GM18520 (cell line): ENCODE results near the gene USH2A.

Experiments
- ATAC-seq: cut with Tn5 transposase; IDR thresholded peaks from one replicate; pipeline ENCODE4 v1.9.1; 2021; ENCODE audit not compliant: unreplicated experiment

The USH2A gene

DNA sequence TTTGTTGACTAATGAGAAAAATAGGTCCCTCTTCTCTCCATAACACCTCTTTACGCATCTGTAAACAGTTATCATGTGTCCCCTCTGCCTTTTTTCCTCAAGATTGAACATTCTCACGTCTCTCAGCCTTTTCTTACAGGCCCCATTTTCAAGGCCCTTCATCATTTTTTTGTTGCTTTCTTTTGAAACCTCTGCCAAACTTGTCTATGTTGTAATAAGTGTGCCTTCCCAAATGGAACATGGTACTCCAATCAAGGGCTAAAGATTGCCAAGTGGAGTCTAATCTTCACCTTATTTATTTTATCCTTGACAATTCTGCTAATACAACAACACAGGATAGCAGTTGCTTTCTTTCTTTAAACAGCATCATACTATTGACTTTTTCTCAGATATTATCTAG is 280.3 kb downstream of the USH2A start:
- no peak for ATAC-seq

DNA sequence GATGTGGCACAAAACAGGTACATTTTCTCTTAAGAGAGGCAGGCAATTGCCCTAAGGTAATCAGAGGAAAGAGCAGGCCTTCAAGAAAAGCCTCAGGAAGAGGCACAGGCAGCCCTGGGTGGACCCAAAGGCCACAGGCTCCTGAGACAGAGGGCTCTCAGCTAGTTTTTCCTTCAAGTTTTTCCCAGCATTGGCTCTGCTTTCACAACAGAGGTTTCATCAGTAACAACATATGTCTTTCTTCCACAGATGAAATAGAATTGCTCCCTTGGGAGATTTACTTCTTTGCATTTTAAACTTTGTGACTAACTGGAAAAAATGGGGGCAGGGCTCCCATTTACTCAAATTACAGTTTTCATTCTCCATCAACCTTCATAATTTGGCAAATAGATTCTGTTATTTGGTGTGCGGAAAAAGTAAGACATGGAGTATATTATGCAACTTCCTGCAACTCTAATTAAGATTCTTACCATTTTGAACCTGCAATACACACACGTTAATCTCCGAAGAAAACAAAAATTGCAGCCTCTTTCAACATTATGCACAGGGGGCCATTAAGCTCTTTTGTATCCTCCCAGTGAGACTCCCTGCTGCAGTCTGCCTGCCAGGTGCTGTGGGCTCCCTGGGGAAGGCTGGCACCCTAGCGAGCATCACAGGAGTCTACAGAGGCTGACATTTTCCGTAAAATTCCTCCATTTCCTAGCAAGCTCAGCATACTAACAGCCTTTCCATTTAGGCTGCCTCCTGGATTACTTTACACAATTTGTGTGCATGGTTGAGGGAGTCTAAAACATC is 282.3 kb downstream of the USH2A start:
- no peak for ATAC-seq

DNA sequence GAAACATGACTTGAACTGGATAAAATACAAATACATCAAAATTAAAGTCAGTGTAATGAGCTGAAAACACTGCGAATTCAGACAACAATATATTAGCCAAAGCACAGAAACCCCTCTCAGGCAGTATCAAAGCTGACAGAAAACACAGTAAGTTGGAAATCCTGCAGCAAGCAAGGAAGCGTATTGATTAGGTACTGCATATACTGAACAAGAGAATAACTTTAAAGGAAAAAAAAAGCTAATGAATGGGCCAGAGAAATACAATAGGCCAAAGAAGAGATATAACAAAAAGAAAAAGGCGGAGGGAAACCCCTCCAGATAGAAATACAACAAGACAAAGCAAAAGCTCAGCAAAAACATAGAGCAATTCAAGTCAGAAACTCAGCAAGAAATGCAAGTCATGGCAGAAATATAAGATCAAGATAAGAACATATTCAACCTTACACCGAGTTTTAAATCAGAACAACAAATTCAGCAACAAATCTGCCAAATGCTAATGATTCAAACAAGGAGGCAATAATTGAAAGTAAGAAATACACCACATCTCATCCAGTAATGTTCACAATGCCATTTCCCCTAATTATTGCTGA is 299.0 kb downstream of the USH2A start:
- no peak for ATAC-seq

DNA sequence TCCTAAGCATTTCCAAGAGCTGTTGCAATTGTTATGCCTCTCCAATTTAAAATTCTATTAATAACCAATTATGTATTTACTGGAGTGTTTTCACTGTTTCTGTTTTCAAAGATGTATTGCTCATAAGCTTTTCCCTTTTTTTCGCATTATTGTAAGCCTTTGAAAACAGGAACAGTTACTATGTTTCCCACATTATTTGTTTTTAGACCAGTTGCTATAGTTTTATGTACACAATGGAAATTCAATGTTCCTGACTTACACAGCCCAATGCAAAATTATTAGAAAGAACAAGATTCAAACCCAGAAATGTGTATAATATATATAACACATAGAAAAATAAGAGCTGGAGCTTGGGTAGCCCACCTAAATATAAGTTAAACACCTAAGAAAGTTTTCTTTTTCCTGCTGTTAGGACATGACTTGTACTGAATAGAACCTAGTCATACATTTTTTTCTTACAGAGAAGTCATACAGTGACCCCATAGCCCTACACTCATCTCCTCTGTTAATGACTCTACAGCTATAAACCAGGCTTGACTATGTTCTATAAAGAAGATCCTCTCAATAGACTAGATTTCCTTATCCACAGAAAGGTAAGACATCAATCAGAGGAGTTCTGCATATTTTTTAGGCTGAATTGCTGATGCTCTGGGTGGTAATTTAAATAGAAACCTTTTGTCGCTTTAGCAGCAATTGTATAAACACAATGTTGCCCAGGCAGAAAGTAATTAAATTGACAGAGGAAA is 299.6 kb downstream of the USH2A start:
- ATAC-seq, result no peak

DNA sequence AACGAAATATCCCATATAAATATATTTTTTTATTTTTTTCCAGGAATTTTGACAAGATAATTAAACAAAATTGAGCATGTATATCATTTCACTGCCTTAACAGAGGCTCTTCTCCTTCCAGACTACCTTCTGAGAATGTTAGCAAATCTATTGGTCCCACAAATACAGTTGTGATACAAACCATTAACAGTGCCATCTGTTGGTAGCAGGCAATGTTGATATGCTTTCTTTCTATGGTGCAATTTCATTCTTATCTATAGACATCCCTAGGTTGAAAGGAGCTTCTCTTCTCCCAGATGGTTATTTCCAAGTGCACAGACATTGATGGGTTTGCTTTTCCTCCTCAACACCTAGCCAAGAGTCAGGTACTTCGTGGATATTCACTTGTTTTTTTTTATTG is 303.6 kb downstream of the USH2A start:
- no peak for ATAC-seq

DNA sequence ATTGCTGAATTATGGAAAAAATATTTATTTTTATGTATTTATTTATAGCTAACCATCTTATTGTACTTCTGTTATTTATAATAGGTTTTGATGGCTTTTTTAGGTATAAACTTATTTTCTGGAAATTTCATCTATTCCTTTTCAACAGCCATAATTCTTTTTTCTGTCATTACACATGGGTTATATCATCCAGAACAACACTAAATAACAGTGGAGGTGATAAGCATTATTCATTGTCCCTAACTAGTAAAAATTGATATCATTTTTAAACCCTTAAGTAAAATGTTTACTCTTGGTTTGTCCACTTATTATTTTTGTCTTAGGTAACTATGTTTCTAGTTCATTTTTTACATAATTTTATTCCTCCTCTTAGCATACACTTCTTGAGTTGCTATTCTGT is 309.1 kb downstream of the USH2A start:
- no peak for ATAC-seq

DNA sequence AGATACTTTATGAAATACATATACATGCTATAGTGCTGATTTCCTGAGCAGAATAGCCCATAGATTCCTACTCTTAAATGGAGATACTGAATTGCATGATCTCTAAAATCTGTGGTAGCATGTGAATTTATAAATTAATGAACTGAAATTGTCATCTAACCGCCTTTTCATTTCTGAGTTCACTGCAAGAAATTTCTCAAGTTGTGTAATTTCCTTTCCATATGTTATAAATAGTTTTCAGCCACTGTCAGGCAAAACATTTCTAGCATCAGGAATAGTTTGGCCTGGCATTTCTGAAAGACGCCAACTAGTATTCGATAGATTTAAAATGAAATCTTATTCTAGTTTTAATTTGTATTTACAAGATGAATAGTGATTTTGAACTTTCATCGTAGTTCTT is 310.1 kb downstream of the USH2A start:
- ATAC-seq, result no peak

DNA sequence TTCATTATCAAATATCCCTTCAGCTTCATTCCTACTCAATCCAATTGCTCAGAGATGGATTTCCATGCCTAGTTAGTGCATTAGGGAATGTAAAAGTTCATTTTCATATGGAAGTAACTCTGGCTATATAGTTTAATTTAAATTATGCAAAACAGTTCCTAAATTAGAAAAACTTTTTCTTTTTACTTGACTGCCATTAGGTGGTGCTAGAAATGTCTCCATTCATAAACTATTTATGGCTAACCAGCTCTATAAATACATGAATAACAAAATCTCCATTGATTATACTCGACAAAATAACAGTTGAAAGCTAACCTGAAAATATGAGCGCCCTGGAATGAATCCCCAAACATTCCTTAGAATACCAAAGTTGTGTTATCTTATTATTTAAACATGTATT is 311.4 kb downstream of the USH2A start:
- no peak for ATAC-seq

DNA sequence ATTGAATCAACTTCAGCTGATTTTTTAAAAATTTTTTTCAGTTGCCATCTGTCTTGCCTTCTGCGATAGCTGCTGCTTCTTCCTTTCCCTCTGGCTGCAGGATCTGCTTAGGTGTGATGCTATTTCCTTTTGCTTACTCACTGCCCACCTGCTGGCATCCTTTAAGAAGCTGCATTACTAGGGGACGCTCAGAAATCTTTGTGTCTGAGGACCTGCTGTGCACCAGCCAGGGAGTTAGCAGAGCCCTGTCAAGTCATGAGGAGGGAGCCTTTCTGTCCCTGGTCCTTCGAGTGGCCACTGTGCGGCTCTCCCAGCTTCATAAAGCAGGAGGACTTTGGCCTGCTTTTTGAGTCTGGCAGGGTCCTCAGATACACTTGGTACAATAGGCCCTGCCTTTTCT is 327.8 kb downstream of the USH2A start:
- ATAC-seq, result no peak

DNA sequence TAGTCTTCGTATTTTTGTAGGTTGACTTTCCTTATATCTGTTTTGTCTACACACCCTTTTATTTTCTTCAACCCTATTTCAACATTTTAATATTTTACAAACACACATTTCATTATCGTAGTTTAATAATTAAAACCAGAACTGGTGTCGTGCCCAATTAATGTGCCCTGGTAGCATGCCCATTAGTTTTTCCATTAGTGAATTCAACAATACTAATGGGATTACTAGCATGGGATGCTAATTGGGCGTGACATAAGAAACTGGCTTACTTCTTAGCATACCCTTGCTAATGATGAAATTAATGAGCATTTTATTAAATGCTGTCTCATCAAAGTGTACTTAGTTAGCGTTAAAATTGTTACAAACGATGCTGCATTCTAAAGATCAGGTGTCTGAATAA is 332.7 kb downstream of the USH2A start:
- no peak for ATAC-seq

DNA sequence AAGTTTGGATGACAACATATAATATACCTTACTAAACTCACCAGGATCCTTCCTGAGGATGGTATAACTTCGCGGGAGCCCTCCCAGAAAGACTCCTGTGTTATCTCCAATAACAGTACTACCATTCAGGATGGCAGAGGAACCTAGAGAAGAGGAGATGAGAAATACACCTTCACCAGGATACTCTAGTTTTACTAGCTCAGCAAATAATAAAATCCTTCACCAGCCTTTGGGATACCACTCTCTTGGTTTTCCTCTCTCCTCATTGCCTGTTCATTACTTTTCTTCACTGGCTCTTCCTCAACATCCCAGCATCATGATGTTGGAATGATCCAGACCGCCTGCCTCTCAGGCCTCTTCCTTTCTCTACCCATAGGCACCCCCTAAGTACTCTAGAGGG is 336.6 kb downstream of the USH2A start:
- no peak for ATAC-seq

DNA sequence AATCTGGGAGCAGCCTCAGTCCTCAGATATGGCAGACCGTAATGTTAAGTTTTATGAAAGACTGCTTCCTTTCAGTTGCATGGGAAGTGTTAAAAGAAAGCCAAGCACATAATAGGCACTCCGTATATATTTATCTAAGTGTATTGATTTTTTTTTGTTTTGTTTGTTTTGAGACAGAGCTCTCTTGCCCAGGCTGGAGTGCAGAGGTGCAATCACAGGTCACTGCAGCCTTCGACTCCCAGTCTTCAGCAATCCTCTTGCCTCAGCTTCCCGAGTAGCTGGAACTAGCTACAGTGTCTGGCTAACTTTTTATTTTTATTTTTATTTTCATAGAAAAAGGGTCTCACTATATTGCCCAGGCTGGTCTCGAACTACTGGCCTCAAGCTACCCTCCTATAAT is 341.8 kb downstream of the USH2A start:
- ATAC-seq, result no peak

DNA sequence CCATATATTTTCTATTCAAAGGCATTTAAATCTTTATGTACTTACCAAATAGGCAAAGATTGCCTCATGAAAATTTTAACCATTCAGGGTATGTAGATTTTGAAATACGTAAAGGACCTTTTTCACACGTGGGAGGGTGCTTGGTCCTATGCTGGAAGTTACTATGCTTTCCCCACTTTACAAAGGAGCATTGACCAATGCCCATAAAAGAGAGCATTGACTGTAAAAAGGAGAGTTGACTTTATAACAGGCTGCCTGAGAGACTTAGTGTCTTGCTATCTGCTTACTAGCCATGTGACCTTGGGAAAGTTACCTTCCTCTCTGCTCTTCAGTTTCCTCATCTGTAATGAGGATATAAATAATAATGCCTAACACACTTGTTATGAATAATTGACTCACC is 346.5 kb downstream of the USH2A start:
- no peak for ATAC-seq

DNA sequence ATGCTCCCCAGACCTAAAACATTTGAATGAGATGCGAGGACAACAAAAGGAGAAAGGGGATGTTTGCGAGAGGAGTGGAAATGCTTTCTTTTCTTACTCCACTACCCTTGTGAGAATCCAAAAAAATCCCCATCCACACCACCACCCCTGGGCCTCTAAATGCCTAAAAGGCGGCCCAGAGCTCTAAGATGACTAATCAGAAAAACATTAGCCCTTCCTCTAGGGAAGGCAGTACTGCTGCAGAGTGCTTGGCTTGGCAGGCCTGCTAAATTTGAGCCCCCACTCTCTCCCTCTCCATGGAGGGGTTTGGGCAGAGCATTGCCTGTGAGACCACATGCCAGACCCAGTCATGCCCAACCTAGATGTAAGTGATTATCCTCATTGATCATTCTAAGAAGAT is 347.9 kb downstream of the USH2A start:
- ATAC-seq, result no peak

DNA sequence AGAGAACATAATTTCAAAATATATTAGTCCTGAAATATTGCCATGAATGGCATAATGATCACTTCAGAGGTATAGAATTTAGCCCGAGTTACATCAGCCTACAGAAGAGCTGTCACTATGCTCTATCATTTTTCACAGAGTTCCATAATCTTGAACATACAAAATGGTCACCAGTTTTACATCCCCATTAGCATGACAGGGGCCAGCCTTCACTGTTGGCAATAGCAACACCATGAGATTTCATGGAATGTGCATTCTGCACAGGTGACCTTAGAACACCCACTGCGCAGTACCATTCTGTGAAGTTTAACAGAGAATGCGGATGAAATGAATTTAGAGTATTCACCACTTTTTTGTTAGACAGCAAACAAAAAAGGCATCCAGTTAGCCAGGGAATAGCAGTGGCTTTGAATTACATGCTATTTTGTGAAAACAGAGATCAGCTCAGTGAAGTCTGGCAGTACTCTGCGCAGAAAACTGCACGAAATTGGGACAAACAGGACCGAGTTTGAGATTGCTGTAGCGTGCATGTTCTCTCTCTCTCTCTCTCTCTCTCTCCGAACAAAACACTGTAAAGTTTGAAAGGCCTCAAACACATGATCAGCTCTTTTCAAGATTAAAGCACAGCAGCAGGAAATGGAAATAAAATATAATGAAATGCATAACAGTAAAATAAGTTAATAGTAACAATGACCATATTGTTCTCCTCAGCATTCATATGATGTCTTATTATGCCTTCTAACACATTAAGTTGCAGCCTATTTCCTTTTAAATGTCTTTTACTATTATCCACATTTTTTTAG is 349.3 kb downstream of the USH2A start:
- no peak for ATAC-seq

DNA sequence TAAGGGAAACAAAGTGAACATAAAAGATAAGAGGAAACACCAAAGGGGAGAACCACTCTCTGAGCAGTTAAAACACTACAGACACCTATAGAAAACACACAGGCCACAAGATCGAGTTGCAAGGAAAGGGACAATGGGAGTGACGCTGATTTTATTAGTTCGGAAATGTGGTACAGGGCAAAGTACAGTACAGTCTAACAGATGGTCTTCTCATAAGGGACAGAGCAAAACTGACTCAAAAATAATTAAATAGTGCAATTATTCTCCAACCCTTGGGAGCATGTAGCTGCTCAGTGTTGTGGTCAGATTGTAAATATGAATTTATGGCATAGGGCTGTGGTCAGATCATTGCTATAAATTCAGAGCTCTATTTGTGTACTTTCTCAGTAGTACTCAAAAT is 352.0 kb downstream of the USH2A start:
- ATAC-seq, result no peak

DNA sequence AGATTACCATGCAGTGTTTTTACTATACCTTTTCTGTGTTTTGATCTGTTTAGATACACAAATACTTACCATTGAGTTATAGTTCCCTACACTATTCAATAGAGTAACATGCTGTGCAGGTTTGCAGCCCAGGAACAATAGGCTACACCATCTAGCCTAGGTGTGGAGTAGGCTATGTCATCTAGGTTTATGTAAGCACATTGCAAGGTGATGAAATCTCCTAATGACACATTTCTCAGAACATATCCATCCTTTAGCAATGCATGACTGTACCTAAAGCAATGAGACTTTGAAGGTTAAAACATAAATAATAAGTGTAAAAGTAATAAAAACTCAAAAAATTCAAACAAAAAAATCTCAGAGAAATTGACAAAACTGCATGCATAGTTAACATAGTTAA is 358.6 kb downstream of the USH2A start:
- no peak for ATAC-seq

DNA sequence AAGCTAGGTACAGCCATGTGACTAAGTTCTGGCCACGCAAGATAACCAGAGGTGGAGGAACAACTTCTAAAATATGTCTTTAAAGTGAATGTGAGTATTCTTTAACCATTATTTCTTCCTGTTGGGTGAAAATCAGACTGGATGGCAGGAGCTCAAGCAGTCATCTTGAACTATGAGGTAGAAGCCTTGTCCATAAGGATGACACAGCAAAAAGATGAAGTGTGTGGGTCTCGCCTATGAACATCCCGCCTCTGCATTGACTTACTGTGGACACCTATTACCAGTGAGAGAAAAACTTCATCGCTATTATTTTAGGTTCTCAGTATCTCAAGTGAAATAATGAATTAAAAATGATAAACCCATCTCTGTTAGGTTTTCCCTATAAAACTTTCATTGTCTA is 365.3 kb downstream of the USH2A start:
- no peak for ATAC-seq

DNA sequence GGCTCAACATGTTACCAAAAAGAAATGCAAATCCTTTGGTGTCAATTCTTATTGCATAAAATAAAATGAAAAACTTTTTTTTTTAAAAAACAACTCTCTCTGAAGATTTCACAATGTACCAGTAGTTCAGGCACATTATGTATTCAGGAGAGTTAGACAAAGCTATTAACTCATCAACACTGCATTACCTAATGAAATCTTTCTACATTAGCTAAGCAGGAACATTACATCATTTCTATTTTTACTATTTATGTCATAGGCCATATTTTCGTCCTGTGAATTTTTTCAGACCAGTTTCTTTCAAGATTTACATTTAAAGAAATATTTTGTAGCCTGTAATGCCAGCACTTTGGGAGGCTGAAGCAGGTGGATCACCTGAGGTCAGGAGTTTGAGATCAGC is 366.2 kb downstream of the USH2A start:
- no peak for ATAC-seq

DNA sequence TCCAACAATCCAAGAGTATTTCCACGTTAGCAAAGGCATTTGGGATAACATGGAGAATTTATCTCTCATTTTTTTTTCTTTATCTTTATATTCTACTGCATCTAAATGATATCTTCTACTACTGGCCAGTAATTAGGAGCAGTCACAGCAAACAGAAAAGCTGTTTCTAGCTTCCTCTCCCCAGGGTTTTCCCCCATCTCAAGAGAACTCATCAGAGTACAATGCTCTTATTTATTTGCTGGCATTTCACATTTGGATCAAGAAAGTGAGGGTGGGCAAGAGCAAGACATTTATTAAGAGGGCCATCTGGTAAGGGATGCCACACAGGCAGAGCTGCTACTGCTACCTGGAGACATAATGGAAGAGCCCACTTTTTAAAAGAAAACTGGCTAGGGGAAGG is 368.2 kb downstream of the USH2A start:
- ATAC-seq, result no peak

DNA sequence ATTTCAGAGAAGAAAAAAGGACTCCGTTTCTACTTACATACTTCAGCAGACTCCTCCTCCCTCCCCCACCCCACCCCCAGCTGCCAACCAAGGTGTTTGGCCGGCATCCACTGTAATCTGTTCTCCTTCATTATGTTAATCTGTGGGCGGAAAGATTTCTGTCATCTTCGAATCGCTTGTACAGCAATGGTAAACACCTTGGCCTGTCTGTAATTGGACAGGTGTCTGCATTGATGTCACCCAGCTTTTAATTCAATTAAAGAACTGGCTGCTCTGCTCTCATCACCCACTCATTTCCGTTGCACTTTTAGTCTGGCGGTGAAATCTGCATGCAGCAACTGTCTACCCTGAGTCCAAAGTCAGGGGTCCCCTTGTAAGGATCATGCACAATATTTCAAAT is 368.6 kb downstream of the USH2A start:
- ATAC-seq, result no peak

DNA sequence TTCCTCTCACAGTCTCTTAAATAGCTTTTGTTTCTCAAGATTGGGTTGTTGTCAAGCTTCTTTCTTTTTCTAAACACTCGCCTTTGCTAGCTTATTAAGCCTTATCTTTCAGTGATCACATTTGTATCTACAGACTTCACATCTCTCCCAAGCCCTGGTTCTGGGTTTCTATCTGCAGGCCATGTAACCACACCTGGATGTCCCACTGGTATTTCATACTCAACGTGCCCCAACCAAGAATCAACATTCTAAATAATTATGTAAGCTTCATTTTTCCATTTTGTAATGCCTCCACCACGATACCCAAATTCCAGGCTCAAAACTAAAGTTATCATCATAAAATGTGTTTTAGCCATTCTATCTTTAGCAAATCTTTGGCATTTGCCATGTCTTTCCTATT is 372.2 kb downstream of the USH2A start:
- ATAC-seq, result no peak
